ENCODE results near the gene PSME4.

GRCh38 chr2:53867169-53867568, 103.6 kb downstream of the PSME4 start:
- TF ChIP-seq CTCF (IDR thresholded peaks at IDR 0.05) (no peak), ZFX (IDR thresholded peaks at IDR 0.05; ENCODE audit: borderline replicate concordance) (no peak)
